Natural killer cell (primary cell): ENCODE data around the gene CAP2. TPM values are rescaled to one million over a fixed set of nuclear protein-coding genes. Genes with fewer than 3 reads are reported as not detected.

ENCODE experiments used
- ATAC-seq, 3 donors: fragments of 150-1000 bp in 2 of 3; fragments of 200-7000 bp in 1 of 3; cut with Tn5 transposase; 1 replicate in 1 of 3; 2 replicates in 2 of 3; pipeline ENCODE4 v1.10.0; 2021; ENCODE audit warnings: mild to moderate bottlenecking in 2 of 3, moderate library complexity in 2 of 3
- DNase-seq, 2 donors: peaks; one replicate each; pipeline versions ENCODE4 v3.0.0 to v3.0.0-alpha.2; 2013 to 2021; ENCODE audit warnings: mixed read lengths in 1 of 2
- H3K27ac ChIP-seq: one replicate; pipeline ENCODE4 v1.5.1; 2013; ENCODE audit warnings: mild to moderate bottlenecking, low read length
- H3K27me3 ChIP-seq: one replicate; pipeline ENCODE4 v1.6.1; 2013; ENCODE audit warnings: low read length; ENCODE audit not compliant: control insufficient read depth, insufficient read depth
- H3K36me3 ChIP-seq: one replicate; pipeline ENCODE4 v1.6.1; 2013; ENCODE audit warnings: low read length; ENCODE audit not compliant: control insufficient read depth, insufficient read depth
- H3K4me1 ChIP-seq: one replicate; pipeline ENCODE4 v1.6.1; 2013; ENCODE audit warnings: low read length; ENCODE audit not compliant: control insufficient read depth, insufficient read depth
- H3K4me3 ChIP-seq: one replicate; pipeline ENCODE4 v1.5.1; 2013; ENCODE audit warnings: low read length
- H3K9me3 ChIP-seq: one replicate; pipeline ENCODE4 v1.6.1; 2013; ENCODE audit warnings: low read length; ENCODE audit not compliant: control insufficient read depth, insufficient read depth
- H3K27ac Mint-ChIP-seq, 2 donors: one replicate each; pipeline ENCODE4 v1.8.0; 2022; ENCODE audit warnings: mild to moderate bottlenecking in 2 of 2, mixed read lengths in 2 of 2, moderate library complexity in 1 of 2
- H3K27me3 Mint-ChIP-seq, 2 donors: one replicate each; pipeline ENCODE4 v1.8.0; 2022; ENCODE audit warnings: low read depth in 2 of 2, mixed read lengths in 2 of 2
- H3K36me3 Mint-ChIP-seq: one replicate; pipeline ENCODE4 v1.8.0; 2022; ENCODE audit warnings: mixed read lengths
- H3K4me1 Mint-ChIP-seq, 2 donors: one replicate each; pipeline ENCODE4 v1.8.0; 2022; ENCODE audit warnings: mixed read lengths in 2 of 2
- H3K4me3 Mint-ChIP-seq: one replicate; pipeline ENCODE4 v1.8.0; 2022; ENCODE audit warnings: mild to moderate bottlenecking, moderate library complexity, mixed read lengths
- H3K9me3 Mint-ChIP-seq, 2 donors: one replicate each; pipeline ENCODE4 v1.8.0; 2022; ENCODE audit warnings: mixed read lengths in 2 of 2
- WGBS: methylation state at CpG from one replicate; pipeline ENCODE4 v1.1.7; 2013; ENCODE audit warnings: missing lambda C conversion rate; ENCODE audit not compliant: insufficient coverage; 5-methylcytosine and 5-hydroxymethylcytosine counted together
- intact Hi-C: fragments of 100-400 bp; cut with micrococcal nuclease; formaldehyde crosslinking; loops from one replicate; pipeline ENCODE4 v1.14.2; 2022
- total RNA-seq, 4 donors: library from RNA; stranded (reverse); fragments of 120-200 nt in 1 of 4; gene quantifications; one replicate each; pipeline versions ENCODE4 v1.2.3 to v1.2.4, GENCODE V29; 2013 to 2022
- TF ChIP-seq, protein P1 (sequence below): fragments of 200-600 bp; IDR thresholded peaks from one replicate; pipeline ENCODE4 v1.8.0; 2022; ENCODE audit warnings: antibody characterized with exemption

Gene CAP2
- total RNA-seq, 3 donors from 2014 or later (not counting 1 experiment from before 2014, with no cell fraction given), result not detected

DNA sequence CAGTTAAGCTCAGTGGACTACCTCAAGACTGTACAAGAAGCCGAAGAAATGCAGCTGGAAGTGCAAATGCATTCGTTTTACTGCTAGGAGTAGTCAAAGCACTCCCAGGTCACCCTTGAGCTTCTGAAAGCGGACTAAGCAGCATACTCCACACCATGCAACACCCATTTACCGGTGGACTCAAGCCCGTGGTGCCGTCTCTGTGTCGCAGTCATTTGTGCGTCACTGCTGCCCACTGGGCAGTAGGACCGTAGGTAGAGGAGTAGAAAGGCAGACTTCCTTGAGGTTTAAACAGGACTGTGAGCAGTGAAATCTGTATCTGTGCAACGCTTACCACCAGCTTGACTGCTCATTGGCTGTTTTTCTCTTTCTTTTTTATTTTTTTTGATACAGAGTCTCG lies 117.7 kb downstream of the CAP2 start:
- Mint-ChIP-seq H3K36me3 (no peaks in the 10 kb centered on the region), H3K4me3 (no peak overlapping the region), H3K27me3 (peaks cover 7 to 9% of the 10 kb centered on the region in 2 donors), H3K27ac (no peak overlapping the region), H3K4me1 (no peaks in the 10 kb centered on the region), H3K9me3 (no peaks in the 10 kb centered on the region)
- intact Hi-C loops, result no loop called here
- Histone ChIP-seq H3K27me3 (no peaks in the 10 kb centered on the region), H3K27ac (no peak overlapping the region), H3K9me3 (no peaks in the 10 kb centered on the region), H3K4me1 (no peaks in the 10 kb centered on the region), H3K36me3 (no peaks in the 10 kb centered on the region), H3K4me3 (no peak overlapping the region)
- no peak for ATAC-seq
- TF ChIP-seq, protein P1, sequence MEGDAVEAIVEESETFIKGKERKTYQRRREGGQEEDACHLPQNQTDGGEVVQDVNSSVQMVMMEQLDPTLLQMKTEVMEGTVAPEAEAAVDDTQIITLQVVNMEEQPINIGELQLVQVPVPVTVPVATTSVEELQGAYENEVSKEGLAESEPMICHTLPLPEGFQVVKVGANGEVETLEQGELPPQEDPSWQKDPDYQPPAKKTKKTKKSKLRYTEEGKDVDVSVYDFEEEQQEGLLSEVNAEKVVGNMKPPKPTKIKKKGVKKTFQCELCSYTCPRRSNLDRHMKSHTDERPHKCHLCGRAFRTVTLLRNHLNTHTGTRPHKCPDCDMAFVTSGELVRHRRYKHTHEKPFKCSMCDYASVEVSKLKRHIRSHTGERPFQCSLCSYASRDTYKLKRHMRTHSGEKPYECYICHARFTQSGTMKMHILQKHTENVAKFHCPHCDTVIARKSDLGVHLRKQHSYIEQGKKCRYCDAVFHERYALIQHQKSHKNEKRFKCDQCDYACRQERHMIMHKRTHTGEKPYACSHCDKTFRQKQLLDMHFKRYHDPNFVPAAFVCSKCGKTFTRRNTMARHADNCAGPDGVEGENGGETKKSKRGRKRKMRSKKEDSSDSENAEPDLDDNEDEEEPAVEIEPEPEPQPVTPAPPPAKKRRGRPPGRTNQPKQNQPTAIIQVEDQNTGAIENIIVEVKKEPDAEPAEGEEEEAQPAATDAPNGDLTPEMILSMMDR, result no peak
- 94% methylated on average over 11 of the region's 11 CpGs for WGBS
- DNase-seq, result no peak

DNA sequence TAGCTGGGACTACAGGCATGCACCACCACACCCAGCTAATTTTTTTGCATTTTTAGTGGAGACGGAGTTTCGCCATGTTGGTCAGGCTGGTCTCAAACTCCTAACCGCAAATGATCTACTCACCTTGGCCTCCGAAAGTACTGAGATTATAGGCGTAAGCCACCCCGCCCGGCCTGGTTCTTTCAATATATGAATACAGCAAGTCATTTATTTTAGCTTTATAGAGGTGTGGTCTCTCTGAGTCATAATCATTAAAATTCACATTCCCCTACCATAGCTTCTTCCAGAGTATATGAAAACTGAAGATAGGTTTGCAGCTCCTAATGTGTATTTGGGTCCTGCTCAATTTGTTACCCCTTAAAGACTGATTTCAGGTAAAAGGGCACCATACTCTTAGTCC lies 118.2 kb downstream of the CAP2 start:
- H3K27me3 ChIP-seq, result no peaks in the 10 kb centered on the region
- no peaks in the 10 kb centered on the region for H3K36me3 ChIP-seq
- TF ChIP-seq, protein P1, result no peak
- no peak overlapping the region for H3K27ac ChIP-seq
- no peak overlapping the region for H3K4me3 Mint-ChIP-seq
- H3K4me3 ChIP-seq, result no peak overlapping the region
- no peak for DNase-seq
- H3K27me3 Mint-ChIP-seq, result peaks cover 7 to 9% of the 10 kb centered on the region in 2 donors
- no peaks in the 10 kb centered on the region for H3K9me3 ChIP-seq
- ATAC-seq, result no peak
- WGBS, result 85% methylated on average over 7 of the region's 7 CpGs
- H3K4me1 ChIP-seq, result no peaks in the 10 kb centered on the region
- H3K4me1 Mint-ChIP-seq, result no peaks in the 10 kb centered on the region
- intact Hi-C loops, result no loop called here
- no peaks in the 10 kb centered on the region for H3K9me3 Mint-ChIP-seq
- no peak overlapping the region for H3K27ac Mint-ChIP-seq
- H3K36me3 Mint-ChIP-seq, result no peaks in the 10 kb centered on the region

DNA sequence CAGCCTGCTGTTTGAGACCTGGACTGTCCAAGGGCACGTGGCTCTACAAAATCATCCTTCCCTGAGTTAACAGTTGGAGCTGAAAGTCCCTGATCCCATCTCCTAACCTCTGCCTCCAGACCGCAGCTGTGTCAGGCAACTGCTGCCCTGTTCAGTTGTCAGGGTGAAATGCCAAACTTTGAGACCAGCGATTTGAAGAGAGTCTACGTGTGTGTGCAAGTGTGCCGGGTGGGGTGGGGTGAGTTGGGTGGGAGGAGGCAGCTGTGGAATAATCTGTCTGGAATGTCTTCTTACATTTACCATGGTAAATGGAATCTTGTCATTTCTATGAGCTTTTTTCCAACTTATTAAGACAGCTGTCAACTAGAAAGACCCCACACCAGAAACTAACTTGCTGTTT lies 125.7 kb downstream of the CAP2 start:
- intact Hi-C loops, result no loop called here
- WGBS, result 87% methylated on average over 5 of the region's 5 CpGs
- ATAC-seq, result no peak
- H3K36me3 ChIP-seq, result no peaks in the 10 kb centered on the region
- H3K9me3 Mint-ChIP-seq, result no peaks in the 10 kb centered on the region
- H3K27ac Mint-ChIP-seq, result no peak overlapping the region
- no peaks in the 10 kb centered on the region for H3K9me3 ChIP-seq
- no peak overlapping the region for H3K4me3 Mint-ChIP-seq
- no peaks in the 10 kb centered on the region for H3K4me1 ChIP-seq
- H3K27me3 Mint-ChIP-seq, result peaks cover 0 to 10% of the 10 kb centered on the region in 2 donors
- no peak for DNase-seq
- H3K27me3 ChIP-seq, result no peaks in the 10 kb centered on the region
- H3K36me3 Mint-ChIP-seq, result no peaks in the 10 kb centered on the region
- TF ChIP-seq, protein P1, result no peak
- no peaks in the 10 kb centered on the region for H3K4me1 Mint-ChIP-seq
- no peak overlapping the region for H3K27ac ChIP-seq
- no peak overlapping the region for H3K4me3 ChIP-seq

DNA sequence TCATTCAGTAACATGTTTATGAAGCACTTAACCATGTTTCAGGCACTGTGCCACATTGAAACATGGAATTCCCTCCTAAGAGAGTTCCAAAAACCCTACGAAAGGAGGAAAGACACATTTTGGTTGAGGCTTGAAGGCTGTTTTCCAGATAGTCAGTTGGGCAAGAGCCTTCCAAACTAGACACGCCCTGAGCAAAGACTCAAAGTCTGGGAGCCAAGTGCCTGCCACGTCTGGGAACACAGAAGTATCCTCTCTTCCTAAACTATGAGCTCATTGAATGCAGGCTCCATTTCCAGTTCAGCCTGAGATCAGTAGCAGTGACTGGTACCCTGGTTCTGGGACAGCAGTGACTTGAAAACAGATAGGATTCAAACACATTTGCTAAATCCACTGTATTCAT lies 132.2 kb downstream of the CAP2 start:
- Mint-ChIP-seq H3K27me3 (peaks cover 12 to 13% of the 10 kb centered on the region in 2 donors), H3K4me3 (no peak overlapping the region), H3K9me3 (no peaks in the 10 kb centered on the region), H3K36me3 (no peaks in the 10 kb centered on the region), H3K4me1 (no peaks in the 10 kb centered on the region), H3K27ac (no peak overlapping the region)
- TF ChIP-seq, protein P1, result no peak
- H3K27me3 ChIP-seq, result no peaks in the 10 kb centered on the region
- DNase-seq (no peak), ATAC-seq (no peak)
- H3K4me1 ChIP-seq, result no peaks in the 10 kb centered on the region
- no peak overlapping the region for H3K4me3 ChIP-seq
- intact Hi-C loops, result no loop called here
- H3K36me3 ChIP-seq, result no peaks in the 10 kb centered on the region
- 79% methylated on average over 3 of the region's 3 CpGs for WGBS
- H3K27ac ChIP-seq, result no peak overlapping the region
- no peaks in the 10 kb centered on the region for H3K9me3 ChIP-seq
